Breast epithelium (tissue), 3 donors: ENCODE data around the gene GALM.

Source experiments
- POLR2A ChIP-seq: fragments of 450-650 bp; IDR thresholded peaks from one replicate; pipeline ENCODE4 v1.6.1; 2016; ENCODE audit warnings: antibody characterized with exemption, mild to moderate bottlenecking, moderate library complexity
- POLR2AphosphoS5 ChIP-seq, 3 donors: sonication (generic); formaldehyde crosslinking; IDR thresholded peaks; one replicate each; pipeline ENCODE4 v1.6.1; 2017; ENCODE audit warnings: antibody characterized with exemption in 3 of 3
- TF ChIP-seq, protein P1 (sequence below), 3 donors: fragments of 450-650 bp; IDR thresholded peaks; one replicate each; pipeline ENCODE4 v1.5.1; 2016 to 2017; ENCODE audit warnings: antibody characterized with exemption in 3 of 3, mild to moderate bottlenecking in 3 of 3, moderate library complexity in 3 of 3

DNA sequence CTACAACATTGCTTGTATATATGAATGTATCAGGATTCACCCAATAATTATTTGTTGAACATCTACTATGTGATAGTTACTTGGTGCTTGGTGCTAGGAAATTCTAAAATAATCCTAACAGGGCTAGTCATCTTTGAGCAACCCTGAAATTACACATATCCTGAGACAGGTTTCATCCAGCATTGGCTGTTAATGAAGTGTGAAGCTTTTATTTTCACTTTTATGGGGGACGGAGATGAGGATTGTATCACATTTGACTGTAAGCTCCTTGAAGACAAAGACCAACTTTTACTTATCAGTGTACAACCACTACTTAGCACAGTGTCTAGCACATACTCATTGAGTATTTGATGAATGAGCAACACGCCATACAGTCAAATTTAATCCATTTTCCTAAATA, 6.8 kb upstream of the GALM start:
- no peak for TF ChIP-seq POLR2AphosphoS5 (IDR thresholded peaks at IDR 0.05)
- TF ChIP-seq, protein P1, sequence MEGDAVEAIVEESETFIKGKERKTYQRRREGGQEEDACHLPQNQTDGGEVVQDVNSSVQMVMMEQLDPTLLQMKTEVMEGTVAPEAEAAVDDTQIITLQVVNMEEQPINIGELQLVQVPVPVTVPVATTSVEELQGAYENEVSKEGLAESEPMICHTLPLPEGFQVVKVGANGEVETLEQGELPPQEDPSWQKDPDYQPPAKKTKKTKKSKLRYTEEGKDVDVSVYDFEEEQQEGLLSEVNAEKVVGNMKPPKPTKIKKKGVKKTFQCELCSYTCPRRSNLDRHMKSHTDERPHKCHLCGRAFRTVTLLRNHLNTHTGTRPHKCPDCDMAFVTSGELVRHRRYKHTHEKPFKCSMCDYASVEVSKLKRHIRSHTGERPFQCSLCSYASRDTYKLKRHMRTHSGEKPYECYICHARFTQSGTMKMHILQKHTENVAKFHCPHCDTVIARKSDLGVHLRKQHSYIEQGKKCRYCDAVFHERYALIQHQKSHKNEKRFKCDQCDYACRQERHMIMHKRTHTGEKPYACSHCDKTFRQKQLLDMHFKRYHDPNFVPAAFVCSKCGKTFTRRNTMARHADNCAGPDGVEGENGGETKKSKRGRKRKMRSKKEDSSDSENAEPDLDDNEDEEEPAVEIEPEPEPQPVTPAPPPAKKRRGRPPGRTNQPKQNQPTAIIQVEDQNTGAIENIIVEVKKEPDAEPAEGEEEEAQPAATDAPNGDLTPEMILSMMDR (IDR thresholded peaks at IDR 0.05) = no peak
- TF ChIP-seq POLR2A = no peak
